Erythroblast (primary cell): Measurements from ENCODE around the gene OPCML.

Experiments used
- DNase-seq, 2 experiments: peaks; one replicate each; lab custom pipeline; 2025; lab: John Stamatoyannopoulos, UW
- GATA1 ChIP-seq: IDR thresholded peaks from 2 replicates; pipeline ENCODE4 v1.6.1; 2011; ENCODE audit warnings: low read depth, mild to moderate bottlenecking, control low read depth, low read length, moderate library complexity
- POLR2A ChIP-seq: IDR thresholded peaks from 2 replicates; pipeline ENCODE4 v1.6.1; 2011; ENCODE audit warnings: mild to moderate bottlenecking, low read length

The OPCML gene

DNA sequence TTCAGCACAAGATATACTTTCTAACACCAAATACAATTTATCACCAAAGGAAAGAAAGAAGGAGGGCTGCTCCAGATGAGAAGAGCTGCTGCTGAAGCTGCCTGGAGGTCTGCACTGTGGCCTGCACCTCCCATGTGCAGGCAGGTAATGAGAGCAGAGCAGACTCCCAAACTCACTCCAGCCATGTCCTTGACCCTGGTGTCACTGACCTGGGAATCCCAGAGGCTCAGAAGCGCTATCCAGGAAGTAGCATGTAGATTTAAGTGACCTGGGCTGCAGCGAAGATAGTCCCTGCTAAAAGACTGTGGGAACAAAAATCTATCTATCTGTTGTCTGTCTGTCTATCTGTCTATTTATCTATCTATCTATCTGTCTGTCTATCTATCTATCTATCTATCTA, 816.3 kb downstream of the OPCML start:
- DNase-seq = no peak
- TF ChIP-seq POLR2A (no peak), GATA1 (no peak)

DNA sequence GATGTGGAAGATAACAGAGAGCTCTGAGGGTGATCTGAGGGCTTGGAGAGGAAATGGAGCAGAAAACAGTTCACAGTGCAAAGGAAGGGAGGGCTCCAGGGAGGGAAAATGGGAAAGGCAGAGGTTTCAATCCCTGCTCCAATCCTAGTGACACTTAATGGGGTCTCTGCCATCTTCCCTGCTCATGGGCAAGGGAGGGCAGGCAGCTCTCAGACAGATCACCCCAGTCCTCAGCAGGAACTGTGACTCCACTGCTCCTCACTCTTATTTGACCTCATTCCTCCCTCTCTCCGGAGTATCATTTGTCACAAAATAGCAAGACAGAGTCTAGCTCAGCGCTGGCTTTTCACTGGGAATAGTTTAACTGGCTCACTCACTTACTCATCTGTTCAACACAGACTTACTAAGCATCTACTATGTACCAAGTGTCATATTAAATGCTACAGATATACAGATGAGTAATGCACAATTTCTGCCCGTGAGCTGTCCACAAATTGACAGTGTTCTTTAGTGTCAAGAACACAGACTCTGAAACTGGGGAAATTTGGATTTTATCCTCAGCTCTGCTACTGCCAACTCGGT, 817.4 kb downstream of the OPCML start:
- DNase-seq = no peak
- TF ChIP-seq POLR2A = no peak
- no peak for TF ChIP-seq GATA1

DNA sequence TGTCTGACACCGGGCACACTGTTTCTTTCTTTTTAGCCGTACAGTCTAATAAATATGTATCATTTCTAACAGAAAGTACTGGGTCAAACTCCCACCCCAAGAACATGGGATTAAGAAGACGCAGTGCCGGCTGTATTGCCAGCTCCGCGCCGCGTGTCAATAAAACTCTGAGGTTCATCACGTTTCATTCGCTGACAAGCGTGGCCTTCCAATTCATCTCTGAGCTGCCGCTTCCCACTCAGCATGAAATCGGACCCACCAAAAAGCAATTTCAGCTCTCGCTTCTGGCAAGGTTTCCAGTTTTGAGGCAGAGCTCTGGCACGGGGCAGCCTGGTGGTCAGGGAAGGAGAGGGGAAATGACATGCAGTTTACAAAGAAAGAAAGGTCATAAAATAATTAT, 819.8 kb downstream of the OPCML start:
- no peak for DNase-seq
- TF ChIP-seq POLR2A = no peak
- TF ChIP-seq GATA1 = no peak

DNA sequence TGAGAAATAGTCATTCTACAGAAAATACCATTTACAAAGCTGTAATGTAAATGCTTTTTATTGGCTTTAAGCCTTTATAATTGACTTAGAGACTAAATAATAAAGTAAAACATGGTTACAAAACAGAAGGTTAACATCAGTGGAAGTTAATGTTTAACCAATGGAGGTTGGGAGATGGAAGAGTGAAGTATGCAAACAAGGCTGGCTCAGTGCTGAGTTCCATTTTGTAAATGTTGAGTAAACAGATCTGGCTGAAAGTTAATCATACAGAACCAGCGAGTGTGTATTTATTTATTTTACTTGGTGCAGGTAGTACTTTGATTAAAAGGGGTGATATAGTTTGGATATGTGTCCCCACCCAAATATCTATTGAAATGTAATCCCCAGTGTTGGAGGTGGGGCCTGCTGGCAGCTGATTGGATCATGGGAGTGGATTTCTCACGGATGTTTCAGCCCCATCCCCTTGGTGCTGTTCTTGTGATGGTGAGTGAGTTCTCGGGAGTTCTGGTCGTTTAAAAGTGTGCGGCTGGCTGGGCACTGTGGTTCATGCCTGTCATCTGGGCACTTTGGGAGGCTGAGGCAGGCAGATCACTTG, 827.4 kb downstream of the OPCML start:
- no peak for TF ChIP-seq POLR2A
- no peak for TF ChIP-seq GATA1
- DNase-seq = no peak

DNA sequence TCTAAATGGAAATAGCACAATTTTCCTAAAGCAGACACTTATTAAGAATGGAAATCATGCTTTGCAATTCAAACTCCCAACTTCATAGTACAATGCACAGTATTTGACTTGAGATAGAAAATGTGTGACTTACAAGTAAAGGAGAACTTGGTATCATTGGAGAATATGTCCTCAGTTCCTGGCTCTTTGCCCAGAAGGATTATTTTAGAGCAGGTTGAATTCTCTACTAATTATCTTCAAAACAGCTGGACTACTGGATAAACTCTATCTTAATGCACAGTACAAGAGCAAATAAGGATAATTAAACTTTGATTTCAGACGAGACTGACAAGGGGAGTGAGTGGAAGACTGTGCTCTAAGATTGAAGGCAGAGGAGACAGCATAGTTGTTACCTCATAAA, 839.4 kb downstream of the OPCML start:
- no peak for DNase-seq
- TF ChIP-seq GATA1 (no peak), POLR2A (no peak)

DNA sequence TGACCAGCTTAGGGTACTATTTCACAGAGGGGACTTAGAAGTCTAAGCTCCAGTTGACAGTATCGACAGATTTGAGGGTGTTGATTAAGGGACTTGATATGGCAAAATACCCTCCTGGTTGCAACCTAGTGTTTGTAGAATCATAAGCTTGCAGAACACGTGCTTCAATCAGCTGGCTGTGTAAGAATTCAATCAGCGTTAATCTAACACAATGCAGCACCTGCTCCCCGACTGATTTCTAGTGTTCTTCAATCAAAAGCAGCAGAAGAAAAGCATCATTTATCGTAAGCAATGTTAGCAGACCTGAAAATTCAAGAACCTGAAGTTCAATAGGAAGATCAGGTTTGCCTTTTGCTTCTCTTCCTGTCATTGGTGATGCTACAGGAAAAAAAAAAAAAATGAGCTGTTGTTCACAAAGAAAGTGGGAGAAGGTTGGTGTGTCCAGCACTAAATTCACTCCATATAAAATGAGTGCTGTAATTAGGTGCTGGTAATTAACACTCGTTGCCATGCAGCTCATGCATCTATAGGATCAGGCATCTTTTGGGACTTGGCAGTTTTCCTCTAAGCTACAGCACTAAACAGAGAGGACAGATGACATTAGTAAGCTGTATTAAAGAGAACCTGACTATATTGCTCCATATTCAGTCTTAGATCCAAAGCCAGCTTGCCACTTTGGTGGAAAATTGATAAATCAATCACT, 840.3 kb downstream of the OPCML start:
- no peak for DNase-seq
- TF ChIP-seq POLR2A (no peak), GATA1 (no peak)

DNA sequence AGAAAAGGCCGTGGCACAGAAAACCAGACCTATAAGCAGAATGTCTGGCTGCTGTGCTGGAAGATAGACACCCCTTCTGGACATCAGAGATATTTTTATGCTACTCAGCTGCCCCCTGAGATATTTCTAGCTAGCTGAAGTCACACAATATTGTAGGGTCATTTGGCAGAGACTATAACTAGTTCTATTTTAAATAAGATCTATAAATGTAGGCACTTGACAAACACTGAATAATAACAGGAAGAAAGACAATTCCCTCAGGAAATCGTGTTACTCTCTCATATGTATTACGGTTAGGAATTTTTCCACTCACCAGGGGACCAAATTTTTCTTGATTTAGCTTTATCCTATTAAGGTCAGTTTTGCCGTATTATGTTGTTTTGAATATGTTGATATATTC, 845.4 kb downstream of the OPCML start:
- no peak for TF ChIP-seq GATA1
- no peak for TF ChIP-seq POLR2A
- DNase-seq = no peak

DNA sequence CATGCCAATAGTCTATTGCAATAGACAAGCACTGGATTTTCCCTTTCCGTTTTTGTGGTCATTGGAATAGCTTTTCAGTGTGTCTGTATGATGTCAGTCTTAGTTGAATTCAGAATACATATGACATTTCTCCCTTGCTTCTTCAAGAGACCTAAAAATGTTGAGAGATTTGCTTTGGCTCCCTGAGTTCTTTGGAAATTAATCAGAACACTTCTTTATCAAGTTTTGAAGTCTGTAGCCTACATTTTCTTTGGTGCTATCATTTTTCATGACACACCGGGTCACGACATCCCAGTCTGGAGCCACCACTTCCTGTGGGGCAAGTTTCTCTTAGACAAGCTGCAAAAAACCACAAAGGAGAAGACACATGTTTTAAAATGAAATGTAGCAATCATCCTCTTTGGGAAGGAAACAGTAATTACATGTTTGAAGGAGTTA, 847.1 kb downstream of the OPCML start:
- DNase-seq = no peak
- TF ChIP-seq POLR2A = no peak
- no peak for TF ChIP-seq GATA1

DNA sequence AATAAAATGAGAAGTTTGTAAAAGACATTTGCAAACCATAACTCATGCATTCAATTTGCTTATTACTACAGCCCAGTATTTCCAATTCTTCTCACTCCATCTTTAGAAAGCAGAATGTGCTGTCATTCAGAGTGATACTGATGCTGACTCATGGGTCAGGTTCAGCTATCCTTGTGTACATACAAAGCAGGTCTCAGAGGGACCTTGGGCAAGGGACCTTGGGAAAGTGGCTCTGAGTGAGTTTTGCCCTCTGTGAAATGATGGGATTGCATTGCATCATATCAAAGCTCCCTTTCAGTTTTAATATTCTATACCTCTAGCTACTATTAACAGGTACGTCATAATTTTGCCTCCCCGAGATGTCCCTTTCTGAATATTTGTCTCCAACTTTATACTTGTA, 848.7 kb downstream of the OPCML start:
- no peak for TF ChIP-seq GATA1
- no peak for TF ChIP-seq POLR2A
- no peak for DNase-seq

DNA sequence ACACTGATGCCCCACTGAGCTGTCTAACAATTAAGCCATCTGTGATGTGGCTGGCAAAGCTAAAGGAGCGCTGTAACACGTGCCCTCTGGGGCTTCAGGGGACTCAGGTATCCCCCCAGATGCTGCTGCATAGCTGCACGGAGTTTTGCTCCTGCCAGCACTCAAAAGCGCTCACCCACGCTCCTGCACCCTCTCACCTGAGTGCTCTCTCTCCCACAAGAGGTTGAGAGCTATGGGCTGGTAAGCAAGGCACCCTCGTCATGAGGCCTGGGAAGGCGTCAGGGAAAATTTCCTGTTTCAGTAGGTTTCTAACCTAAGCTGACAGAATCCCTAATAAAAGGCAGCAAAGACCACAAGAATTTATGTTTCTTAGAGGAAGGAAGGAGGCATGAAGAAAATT, 850.3 kb downstream of the OPCML start:
- no peak for DNase-seq
- TF ChIP-seq GATA1 = no peak
- no peak for TF ChIP-seq POLR2A

DNA sequence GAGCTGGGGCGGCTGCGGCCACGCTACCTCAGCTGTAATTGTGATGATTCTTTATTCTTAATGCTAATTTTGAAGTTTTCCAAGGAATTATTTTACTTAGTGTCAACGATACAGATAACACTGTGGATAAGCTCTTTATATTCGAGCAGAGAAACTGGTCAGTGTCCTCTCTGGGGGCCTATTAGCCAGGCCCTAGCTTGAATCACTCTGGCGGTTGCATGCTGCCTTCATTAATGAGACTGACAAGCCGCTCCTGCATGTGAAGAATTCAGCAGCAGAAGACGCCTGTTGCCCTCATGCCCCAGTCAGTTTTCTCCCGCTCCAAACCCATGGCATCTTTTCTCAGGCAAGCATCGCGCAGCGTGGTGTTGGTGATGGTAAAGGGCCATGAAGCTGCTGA, 851.7 kb downstream of the OPCML start:
- DNase-seq = no peak
- TF ChIP-seq GATA1 = no peak
- no peak for TF ChIP-seq POLR2A

DNA sequence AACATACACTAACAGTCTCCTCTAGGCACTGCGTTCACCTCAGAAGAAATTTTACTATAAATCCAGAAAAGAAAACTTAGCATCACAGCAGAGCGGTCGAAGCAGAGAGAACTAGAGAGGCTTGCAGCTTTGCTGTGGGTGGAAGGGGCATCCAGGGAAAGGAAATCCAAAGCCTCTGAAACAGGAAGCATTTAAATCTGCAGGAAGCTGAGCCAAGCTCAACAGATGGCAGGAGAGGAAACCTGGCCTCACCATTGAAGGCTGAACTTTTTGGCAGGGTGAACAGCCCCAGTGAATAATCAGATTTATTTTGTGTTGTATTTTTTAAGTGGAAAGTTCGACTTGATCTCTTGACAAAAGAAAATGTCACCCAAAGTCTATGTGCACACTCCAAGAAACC, 858.1 kb downstream of the OPCML start:
- TF ChIP-seq POLR2A (no peak), GATA1 (no peak)
- no peak for DNase-seq

DNA sequence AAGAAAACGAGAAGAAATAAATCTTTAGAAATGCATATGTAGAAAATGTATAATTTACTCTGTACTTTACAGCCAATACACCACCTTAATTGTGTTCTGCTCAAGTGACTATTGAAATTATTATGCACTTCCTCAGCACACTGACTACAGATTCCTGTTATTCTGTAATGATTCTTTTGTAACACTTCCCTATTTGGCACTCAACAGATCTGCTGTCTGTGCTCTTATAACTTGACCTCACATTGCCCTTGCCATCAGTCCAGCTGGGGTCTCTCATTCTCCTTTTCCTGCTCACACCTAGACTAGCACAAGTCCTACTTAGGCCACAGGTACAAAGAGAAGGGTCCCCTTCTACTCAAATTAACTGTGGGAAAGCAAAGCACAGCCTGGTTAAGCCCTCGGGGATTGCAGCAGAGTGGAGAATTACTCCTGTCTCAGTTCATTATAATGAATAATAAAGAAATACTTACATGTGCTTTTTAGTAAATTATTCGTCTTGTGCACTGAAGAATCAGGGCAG, 860.4 kb downstream of the OPCML start:
- no peak for DNase-seq
- TF ChIP-seq POLR2A (no peak), GATA1 (no peak)
